ENCODE measurements around the gene PPIP5K1. TPM values are rescaled to one million over a fixed set of nuclear protein-coding genes. Genes with fewer than 3 reads are reported as not detected.

PPIP5K1 gene
- total and polyA plus RNA-seq, 9 of the 15 experiments (the other 6 are each of a cell fraction or from before 2014, with no cell fraction given) = 2.5 to 74.6 (median 35.1) TPM

GRCh38 chr15:43493703-43494472 is 96.1 kb downstream of the PPIP5K1 start (continued):
- TF ChIP-seq ZNF407 (IDR thresholded peaks at IDR 0.05; ENCODE audit: low read depth) (no peak), ARNT (IDR thresholded peaks at IDR 0.05) (0 out of 4 replicates have a peak, but pooled peaks of 1 of the 2 experiments have one; percentile 57), GABPB1 (CRISPR knock-in tag; IDR thresholded peaks at IDR 0.05) (no peak), MTA2 (IDR thresholded peaks at IDR 0.05; ENCODE audit: low read depth) (no peak), ELF1 (tag; IDR thresholded peaks at IDR 0.05) (no peak; the same call in 1 of the 2 replicates), RBBP5 (IDR thresholded peaks at IDR 0.05; ENCODE audit: borderline replicate concordance, insufficient read depth, low read length, poor library complexity, severe bottlenecking) (no peak), TCFL5 (CRISPR knock-in tag; conservative IDR thresholded peaks at IDR 0.05) (no peak), ZNF3 (CRISPR knock-in tag; IDR thresholded peaks at IDR 0.05) (no peak), NR2C1 (IDR thresholded peaks at IDR 0.05) (no peak), NR2C1 (tag; IDR thresholded peaks at IDR 0.05) (0 out of 2 replicates have a peak, but pooled peaks have one; percentile 0), THRAP3 (IDR thresholded peaks at IDR 0.05; ENCODE audit: borderline replicate concordance) (no peak), GABPA (tag; conservative IDR thresholded peaks at IDR 0.05; ENCODE audit: low read depth) (no peak), ZKSCAN8 (CRISPR knock-in tag; IDR thresholded peaks at IDR 0.05) (no peak), ARID1B (IDR thresholded peaks at IDR 0.05) (0 out of 2 replicates have a peak, but pooled peaks have one; percentile 28), U2AF2 (optimal IDR thresholded peaks at IDR 0.05; ENCODE audit: low read depth, low read length) (no peak), NFE2 (IDR thresholded peaks at IDR 0.05; ENCODE audit: low read depth) (peak; percentile 63), C11orf30 (IDR thresholded peaks at IDR 0.05; ENCODE audit: low read depth) (peak; percentile 26; the same call in 1 of the 2 replicates), NELFE (IDR thresholded peaks at IDR 0.05; ENCODE audit: insufficient read depth, insufficient read length) (no peak), SMAD2 (IDR thresholded peaks at IDR 0.05; ENCODE audit: low read depth, low read length) (no peak), PHF20 (IDR thresholded peaks at IDR 0.05; ENCODE audit: partially characterized antibody) (no peak), RUNX1 (IDR thresholded peaks at IDR 0.05; ENCODE audit: low read depth) (no peak), SMAD4 (CRISPR knock-in tag; conservative IDR thresholded peaks at IDR 0.05) (0 out of 2 replicates have a peak, but pooled peaks have one; percentile 1), ZNF143 (CRISPR knock-in tag; IDR thresholded peaks at IDR 0.05) (no peak)

All from K562 (cell line).